K562 (cell line): Measurements from ENCODE around the gene ACTR1B. TPM values are rescaled to one million over a fixed set of nuclear protein-coding genes. Genes with fewer than 3 reads are reported as not detected.
"Not testable (repeated sequence)": the region's sequence is repeated elsewhere in the genome, so short reads cannot be mapped to it uniquely, and the experiment has no call there.

Source experiments
- ATAC-seq: fragments of 200-7000 bp; cut with Tn5 transposase; 3 replicates; pipeline ENCODE4 v1.9.1; 2020; ENCODE audit warnings: moderate library complexity
- BruUV-seq: library from RNA; stranded (reverse); fragments of 400-500 nt; replicated peaks from 2 replicates; lab custom pipeline; 2021; lab: Mats Ljungman, UMichigan
- CTCF ChIA-PET: fragments of 300-600 bp; formaldehyde crosslinking; extraction: SDS; loops from one replicate; lab custom pipeline; 2021; ENCODE audit warnings: low intra/inter-chr PET ratio; lab: Yijun Ruan, JAX
- POLR2A ChIA-PET: fragments of 300-600, 350-650 bp; sonication (Branson Sonifier 250); formaldehyde crosslinking; extraction: SDS; loops from one replicate; lab custom pipeline; 2021; ENCODE audit warnings: antibody characterized with exemption, inconsistent platforms; lab: Yijun Ruan, JAX
- DNase-seq, 4 experiments: peaks; one replicate each; pipeline versions ENCODE4 v3.0.0 to v3.0.0-alpha.2; 2011 to 2018; ENCODE audit warnings: low spot score in 3 of 4, mixed read lengths in 3 of 4; ENCODE audit errors: extremely low read depth in 1 of 4
- FAIRE-seq: peaks from 2 replicates; lab custom pipeline; 2011; peaks lifted over from hg19 to GRCh38; lab: Jason Lieb, UNC
- H2AFZ ChIP-seq: 2 replicates; pipeline ENCODE4 v1.6.0; 2011; ENCODE audit warnings: low read depth, low read length, control low read depth, inconsistent platforms
- H3K27ac ChIP-seq: fragments of 200-600 bp; 3 replicates; pipeline ENCODE4 v1.8.0; 2011; ENCODE audit warnings: low read depth, mild to moderate bottlenecking, control low read depth, inconsistent platforms, low read length, moderate library complexity, mixed read lengths; ENCODE audit errors: extremely low read depth
- H3K27me3 ChIP-seq, 2 experiments: fragments of 300-600 bp in 1 of 2; 2 replicates in 1 of 2; 3 replicates in 1 of 2; pipeline versions ENCODE4 v1.6.0 to v1.8.0; 2011; ENCODE audit warnings: inconsistent platforms in 2 of 2, low read length in 2 of 2, mild to moderate bottlenecking in 1 of 2, mixed read lengths in 1 of 2, moderate library complexity in 1 of 2; ENCODE audit not compliant: control insufficient read depth in 2 of 2, insufficient read depth in 2 of 2
- H3K36me3 ChIP-seq: fragments of 300-600 bp; 3 replicates; pipeline ENCODE4 v1.8.0; 2011; ENCODE audit warnings: mild to moderate bottlenecking, low read length, inconsistent platforms; ENCODE audit not compliant: control insufficient read depth, insufficient read depth
- H3K4me1 ChIP-seq, 2 experiments: fragments of 200-600 bp in 1 of 2; replicated peaks in 1 of 2; 2 replicates in 1 of 2; 3 replicates in 1 of 2; pipeline versions ENCODE4 v1.5.1 to v1.8.0; 2011; ENCODE audit warnings: inconsistent platforms in 2 of 2, low read length in 2 of 2, mild to moderate bottlenecking in 1 of 2, mixed read lengths in 1 of 2, moderate library complexity in 1 of 2; ENCODE audit not compliant: control insufficient read depth in 2 of 2, insufficient read depth in 2 of 2
- H3K4me2 ChIP-seq: 2 replicates; pipeline ENCODE4 v1.6.1; 2011; ENCODE audit warnings: low read length, control low read depth, inconsistent platforms, mixed read lengths; ENCODE audit not compliant: insufficient read depth
- H3K4me3 ChIP-seq: fragments of 200-600 bp; sonication (generic), shearing (Covaris generic); 2 replicates; pipeline ENCODE4 v1.5.1; 2016; ENCODE audit warnings: control low read depth, inconsistent platforms
- H3K79me2 ChIP-seq: fragments of 200-600 bp; 3 replicates; pipeline ENCODE4 v1.8.0; 2011; ENCODE audit warnings: low read length, inconsistent platforms; ENCODE audit not compliant: control insufficient read depth, insufficient read depth
- H3K9ac ChIP-seq, 2 experiments: 2 replicates each; pipeline versions ENCODE4 v1.6.0 to v1.6.1; 2011; ENCODE audit warnings: low read depth in 2 of 2, low read length in 2 of 2, control low read depth in 1 of 2, inconsistent platforms in 1 of 2, mild to moderate bottlenecking in 1 of 2, mixed read lengths in 1 of 2; ENCODE audit not compliant: insufficient read depth in 1 of 2
- H3K9me1 ChIP-seq: one replicate; pipeline ENCODE4 v1.6.0; 2011; ENCODE audit warnings: inconsistent platforms, mild to moderate bottlenecking, low read length, moderate library complexity; ENCODE audit not compliant: control insufficient read depth, insufficient read depth
- H3K9me3 ChIP-seq: replicated peaks from 2 replicates; pipeline ENCODE4 v1.5.1; 2011; ENCODE audit warnings: low read depth, low read length, inconsistent platforms; ENCODE audit not compliant: control insufficient read depth, insufficient read depth
- H4K20me1 ChIP-seq: replicated peaks from 2 replicates; pipeline ENCODE4 v1.6.1; 2011; ENCODE audit warnings: low read length, inconsistent platforms, mixed read lengths; ENCODE audit not compliant: control insufficient read depth, insufficient read depth
- AFF1 ChIP-seq, 2 experiments: fragments of 450-650 bp; IDR thresholded peaks; 2 replicates each; pipeline ENCODE4 v1.6.1; 2018; ENCODE audit warnings: mild to moderate bottlenecking in 2 of 2, low read depth in 1 of 2; ENCODE audit not compliant: partially characterized antibody in 2 of 2
- CCNT2 ChIP-seq: IDR thresholded peaks from 2 replicates; pipeline ENCODE4 v1.6.1; 2011; ENCODE audit warnings: borderline replicate concordance, low read depth, mild to moderate bottlenecking, moderate library complexity, mixed read lengths, low read length; ENCODE audit not compliant: insufficient read length; ENCODE audit errors: extremely low read depth
- GTF2A2 ChIP-seq: IDR thresholded peaks from 2 replicates; pipeline ENCODE4 v1.6.1; 2016; ENCODE audit warnings: mild to moderate bottlenecking, missing genetic modification characterization, missing compliant biosample characterization
- MTA1 ChIP-seq: fragments of 450-650 bp; IDR thresholded peaks from 2 replicates; pipeline ENCODE4 v1.6.1; 2017; ENCODE audit warnings: borderline replicate concordance
- NRF1 ChIP-seq, 2 experiments: fragments of 450-650 bp; IDR thresholded peaks in 1 of 2; conservative IDR thresholded peaks in 1 of 2; 2 replicates each; pipeline ENCODE4 v1.6.1; 2014; ENCODE audit warnings: mild to moderate bottlenecking in 2 of 2
- SAFB ChIP-seq: fragments of 200-400 bp; formaldehyde crosslinking; IDR thresholded peaks from 2 replicates; pipeline ENCODE4 v1.6.1; 2017; ENCODE audit warnings: low read depth, low read length, borderline replicate concordance
- SMARCE1 ChIP-seq: fragments of 450-650 bp; IDR thresholded peaks from 2 replicates; pipeline ENCODE4 v1.7.1; 2016; ENCODE audit warnings: mild to moderate bottlenecking
- SP1 ChIP-seq: sonication (generic); formaldehyde crosslinking; IDR thresholded peaks from 2 replicates; pipeline ENCODE4 v1.8.1; 2022; ENCODE audit warnings: mild to moderate bottlenecking, missing genetic modification reagents
- SRSF7 ChIP-seq: fragments of 200-400 bp; formaldehyde crosslinking; optimal IDR thresholded peaks from 2 replicates; pipeline ENCODE3; 2017; ENCODE audit warnings: mild to moderate bottlenecking, low read depth, low read length
- ZFX ChIP-seq: sonication (generic); formaldehyde crosslinking; IDR thresholded peaks from 2 replicates; pipeline ENCODE4 v1.8.0; 2022; ENCODE audit warnings: mild to moderate bottlenecking, missing genetic modification reagents, moderate library complexity
- ZNF253 ChIP-seq: fragments of 250-450 bp; sonication (Bioruptor Pico); conservative IDR thresholded peaks from 2 replicates; pipeline ENCODE4 v1.6.1; 2021; ENCODE audit warnings: mild to moderate bottlenecking
- WGBS: fragments of 100-300 bp; shearing (Covaris generic); methylation state at CpG from one replicate; pipeline ENCODE4 v1.1.6; 2016; ENCODE audit warnings: low coverage, mixed read lengths; ENCODE audit not compliant: insufficient coverage; ENCODE audit errors: missing lambda C conversion rate; 5-methylcytosine and 5-hydroxymethylcytosine counted together
- in situ Hi-C: fragments of 300-500 bp; cut with MboI; formaldehyde crosslinking; loops from 4 replicates; pipeline ENCODE4 v1.15.0; 2018; ENCODE audit warnings: inconsistent platforms, mixed read lengths
- intact Hi-C: fragments of 100-400 bp; cut with micrococcal nuclease; formaldehyde crosslinking; loops from 2 replicates; pipeline ENCODE4 v1.14.2; 2022
- polyA plus RNA-seq, 8 experiments: library from polyadenylated mRNA; depleted of rRNA in 4 of 8; stranded (reverse) in 5 of 8; unstranded in 3 of 8; fragments of >200 nt; fragmentation: Nextera tagmentation in 2 of 8; fragmentation: Illumina TruSeq in 1 of 8; extraction: Ambion mirVana in 2 of 8; extraction: Trizol in 1 of 8; gene quantifications; 2 replicates each; pipeline versions ENCODE4 v1.2.1 to v1.2.3, GENCODE V29; 2011 to 2014; ENCODE audit warnings: inconsistent platforms in 1 of 8, missing spikeins in 1 of 8
- total RNA-seq, 7 experiments: library from RNA; depleted of rRNA in 6 of 7; stranded (reverse); fragments of >200 nt in 6 of 7; fragmentation: Illumina TruSeq in 2 of 7; extraction: Trizol in 2 of 7; gene quantifications; 2 replicates each; pipeline versions ENCODE4 v1.2.1 to v1.2.3, GENCODE V29; 2011 to 2021; ENCODE audit warnings: low replicate concordance in 1 of 7

ACTR1B gene
- total and polyA plus RNA-seq, 9 of the 15 experiments (the other 6 are each of a cell fraction or from before 2014, with no cell fraction given) = 0.49 to 42.3 (median 22.5) TPM

- CTCF ChIA-PET = interaction anchor here (0.6 kb wide), 1 partner anchor 19 kb away, joined by 3 read pairs; no protein-coding TSS in a partner anchor
Observed at GRCh38 chr2:97672606-97673140, 8.8 kb upstream of the ACTR1B start.

GRCh38 chr2:97671526-97671925 is 7.7 kb upstream of the ACTR1B start:
- no peak for ATAC-seq
- Histone ChIP-seq H3K36me3 (no peaks in the 10 kb centered on the region), H2AFZ (no peak overlapping the region), H3K27me3 (no peaks in the 10 kb centered on the region), H3K4me2 (no peak overlapping the region), H3K27ac (no peak overlapping the region), H3K4me1 (peaks cover 11 to 24% of the 10 kb centered on the region in 2 experiments), H3K9ac (no peak overlapping the region), H3K79me2 (no peaks in the 10 kb centered on the region), H3K9me1 (no peaks in the 10 kb centered on the region), H4K20me1 (no peaks in the 10 kb centered on the region), H3K9me3 (no peaks in the 10 kb centered on the region), H3K4me3 (no peak overlapping the region)
- in situ Hi-C loops (no loop called here), intact Hi-C loops (no loop called here)
- POLR2A ChIA-PET = no interaction called here
- BruUV-seq = no TSS peak
- WGBS = 88% methylated on average over 7 of the region's 7 CpGs
- no peak for FAIRE-seq
- no peak for TF ChIP-seq SMARCE1
- no peak for TF ChIP-seq ZFX
- TF ChIP-seq GTF2A2 (tag) = no peak
- TF ChIP-seq NRF1 (conservative IDR thresholded peaks at IDR 0.05 in 1 of 2, IDR thresholded peaks at IDR 0.05 in 1 of 2) = no peak
- no peak for TF ChIP-seq CCNT2
- TF ChIP-seq SAFB = no peak
- no peak for TF ChIP-seq ZNF253 (CRISPR knock-in tag)
- no peak for TF ChIP-seq SP1 (CRISPR knock-in tag)
- no peak for TF ChIP-seq SRSF7
- no peak for TF ChIP-seq MTA1
- TF ChIP-seq AFF1 (IDR thresholded peaks at IDR 0.05; ENCODE audit: low read depth in 1 of 2, partially characterized antibody in 2 of 2) = no peak
- CTCF ChIA-PET = no interaction called here
- no peak for DNase-seq

More at GRCh38 chr2:97672606-97673140, 8.8 kb upstream of the ACTR1B start:
- H3K36me3 ChIP-seq, H3K27me3 ChIP-seq, DNase-seq, intact Hi-C loops, H3K4me3 ChIP-seq, FAIRE-seq, H3K4me2 ChIP-seq, H4K20me1 ChIP-seq, H3K9ac ChIP-seq, ATAC-seq, H3K79me2 ChIP-seq, H3K9me1 ChIP-seq, in situ Hi-C loops, H3K9me3 ChIP-seq, BruUV-seq: not testable (repeated sequence)
- Histone ChIP-seq H2AFZ (peak overlapping the region; percentile 80), H3K4me1 (peaks cover 11 to 24% of the 10 kb centered on the region in 2 experiments), H3K27ac (peak overlapping the region; percentile 73; the same call in 2 of the 3 replicates)
- POLR2A ChIA-PET = interaction anchor here (0.6 to 1.8 kb wide), 4 partner anchors 8 to 736 kb away, joined by 3 to 14 read pairs (median 5); partner anchors contain the start of gene ACTR1B
- 74% methylated on average over 4 of the region's 6 CpGs for WGBS
